CD4-positive, alpha-beta memory T cell (primary cell): ENCODE results near the gene KDM3A. TPM values are rescaled to one million over a fixed set of nuclear protein-coding genes. Genes with fewer than 3 reads are reported as not detected.
"Not testable (repeated sequence)": the region's sequence is repeated elsewhere in the genome, so short reads cannot be mapped to it uniquely, and the experiment has no call there.

Source experiments
- CTCF ChIA-PET: fragments of 350-600 bp; sonication (Branson Sonifier 250); formaldehyde crosslinking; loops from one replicate; lab custom pipeline; 2021; ENCODE audit warnings: inconsistent platforms; ENCODE audit not compliant: partially characterized antibody; lab: Charles Lee
- POLR2A ChIA-PET: fragments of 350-600 bp; sonication (Branson Sonifier 250); formaldehyde crosslinking; loops from one replicate; lab custom pipeline; 2021; ENCODE audit not compliant: partially characterized antibody; lab: Charles Lee
- DNase-seq, 5 donors: peaks; one replicate each; pipeline versions ENCODE4 v3.0.0 to v3.0.0-alpha.2; 2020 to 2022; ENCODE audit warnings: mixed read lengths in 1 of 5
- H3K27ac ChIP-seq: one replicate; pipeline ENCODE4 v1.7.0; 2013; ENCODE audit warnings: low read depth, low read length
- H3K27me3 ChIP-seq: 2 replicates; pipeline ENCODE4 v1.7.0; 2013; ENCODE audit warnings: mild to moderate bottlenecking, low read length, moderate library complexity; ENCODE audit not compliant: insufficient read depth
- H3K36me3 ChIP-seq: 2 replicates; pipeline ENCODE4 v1.7.0; 2013; ENCODE audit warnings: mild to moderate bottlenecking, low read length, moderate library complexity; ENCODE audit not compliant: insufficient read depth
- H3K4me1 ChIP-seq: 2 replicates; pipeline ENCODE4 v1.7.0; 2013; ENCODE audit warnings: mild to moderate bottlenecking, low read length, moderate library complexity; ENCODE audit not compliant: insufficient read depth
- H3K4me3 ChIP-seq, 2 donors: one replicate each; pipeline ENCODE4 v1.7.0; 2013; ENCODE audit warnings: low read length in 2 of 2, mild to moderate bottlenecking in 1 of 2
- H3K9me3 ChIP-seq, 2 donors: one replicate each; pipeline ENCODE4 v1.7.0; 2013; ENCODE audit warnings: low read length in 2 of 2, control low read depth in 1 of 2; ENCODE audit not compliant: control insufficient read depth in 1 of 2
- H3K27ac Mint-ChIP-seq, 7 donors: one replicate each; pipeline ENCODE4 v1.8.0; 2020 to 2021; ENCODE audit warnings: mixed read lengths in 7 of 7, mild to moderate bottlenecking in 6 of 7, inconsistent platforms in 3 of 7, moderate library complexity in 3 of 7
- H3K27me3 Mint-ChIP-seq, 2 donors: one replicate each; pipeline ENCODE4 v1.8.0; 2020 to 2021; ENCODE audit warnings: mixed read lengths in 2 of 2
- H3K36me3 Mint-ChIP-seq, 2 donors: one replicate each; pipeline ENCODE4 v1.8.0; 2020 to 2021; ENCODE audit warnings: mixed read lengths in 2 of 2, inconsistent platforms in 1 of 2, mild to moderate bottlenecking in 1 of 2
- H3K4me1 Mint-ChIP-seq, 4 donors: one replicate each; pipeline ENCODE4 v1.8.0; 2020 to 2021; ENCODE audit warnings: mixed read lengths in 4 of 4, mild to moderate bottlenecking in 1 of 4
- H3K4me3 Mint-ChIP-seq, 8 donors: one replicate each; pipeline ENCODE4 v1.8.0; 2020 to 2021; ENCODE audit warnings: mixed read lengths in 8 of 8, mild to moderate bottlenecking in 7 of 8, moderate library complexity in 6 of 8, inconsistent platforms in 3 of 8
- H3K9me3 Mint-ChIP-seq, 8 donors: one replicate each; pipeline ENCODE4 v1.8.0; 2020 to 2021; ENCODE audit warnings: mixed read lengths in 8 of 8, mild to moderate bottlenecking in 5 of 8, inconsistent platforms in 3 of 8, moderate library complexity in 1 of 8
- intact Hi-C: fragments of 100-400 bp; cut with micrococcal nuclease; formaldehyde crosslinking; loops from one replicate; pipeline ENCODE4 v1.15.1; 2023
- polyA plus RNA-seq, 2 donors: library from polyadenylated mRNA; unstranded; fragments of 300-500 nt; fragmentation: Illumina TruSeq; gene quantifications; one replicate each; pipeline ENCODE4 v1.2.3, GENCODE V29; 2021
- total RNA-seq, 2 experiments: library from RNA; stranded (reverse); gene quantifications; one replicate each; pipeline ENCODE4 v1.2.3, GENCODE V29; 2021

KDM3A gene
- total and polyA plus RNA-seq, 4 experiments from 2014 or later: 17.2 to 164 (median 99.1) TPM

- CTCF ChIA-PET, H3K27ac ChIP-seq, DNase-seq, H3K9me3 ChIP-seq, H3K4me1 ChIP-seq, H3K27me3 Mint-ChIP-seq, intact Hi-C loops, H3K27me3 ChIP-seq, H3K4me3 ChIP-seq, H3K4me3 Mint-ChIP-seq: not testable (repeated sequence)
- Mint-ChIP-seq H3K9me3 (peaks cover 0 to 30% (median 23%) of the 10 kb centered on the region in 8 donors), H3K4me1 (peaks cover 10 to 26% (median 12%) of the 10 kb centered on the region in 4 donors), H3K27ac (peak overlapping the region in 3 of 7 donors; percentile 18 to 73 (median 25)), H3K36me3 (peaks cover 89 to 90% of the 10 kb centered on the region in 2 donors)
- peaks cover 35% of the 10 kb centered on the region for H3K36me3 ChIP-seq
- POLR2A ChIA-PET: interaction anchor here (1.1 kb wide), 1 partner anchor 8 kb away, joined by 4 read pairs; no protein-coding TSS in a partner anchor
Measured at GRCh38 chr2:86496391-86496790, 55.2 kb downstream of the KDM3A start.

GRCh38 chr2:86498468-86499260 lies 57.5 kb downstream of the KDM3A start:
- H3K27ac Mint-ChIP-seq: peak overlapping the region in 1 of 7 donors; percentile 22

GRCh38 chr2:86499326-86499725 lies 58.2 kb downstream of the KDM3A start:
- CTCF ChIA-PET: interaction anchor here (1.2 kb wide), 1 partner anchor 12 kb away, joined by 4 read pairs; no protein-coding TSS in a partner anchor
- H3K4me3 Mint-ChIP-seq: no peak overlapping the region

More at GRCh38 chr2:86498468-86499260, 57.5 kb downstream of the KDM3A start:
- H3K4me1 Mint-ChIP-seq: peaks cover 10 to 22% (median 13%) of the 10 kb centered on the region in 4 donors
- no peaks in the 10 kb centered on the region for H3K27me3 ChIP-seq
- no peak overlapping the region for H3K4me3 Mint-ChIP-seq
- H3K27me3 Mint-ChIP-seq: no peaks in the 10 kb centered on the region
- no peak overlapping the region for H3K4me3 ChIP-seq
- no peaks in the 10 kb centered on the region for H3K4me1 ChIP-seq
- intact Hi-C loops: no loop called here
- H3K36me3 ChIP-seq: peaks cover 19% of the 10 kb centered on the region
- no peak overlapping the region for H3K27ac ChIP-seq
- peaks cover 0 to 6% of the 10 kb centered on the region in 2 donors for H3K9me3 ChIP-seq
- DNase-seq: no peak
- peaks cover 0 to 38% (median 27%) of the 10 kb centered on the region in 8 donors for H3K9me3 Mint-ChIP-seq
- H3K36me3 Mint-ChIP-seq: peaks cover 93 to 97% of the 10 kb centered on the region in 2 donors
- CTCF ChIA-PET: interaction anchor here (0.7 to 1.2 kb wide), 2 partner anchors 11 to 176 kb away, joined by 3 to 4 read pairs; no protein-coding TSS in a partner anchor
- POLR2A ChIA-PET: interaction anchor here (1.1 kb wide), 1 partner anchor 56 kb away, joined by 3 read pairs; no protein-coding TSS in a partner anchor

GRCh38 chr2:86500325-86501083 lies 59.3 kb downstream of the KDM3A start:
- Mint-ChIP-seq H3K27ac (peak overlapping the region in 1 of 7 donors; percentile 41), H3K4me1 (peaks cover 5 to 10% (median 7%) of the 10 kb centered on the region in 4 donors), H3K36me3 (peaks cover 93 to 97% of the 10 kb centered on the region in 2 donors), H3K9me3 (peaks cover 0 to 38% (median 27%) of the 10 kb centered on the region in 8 donors), H3K27me3 (no peaks in the 10 kb centered on the region), H3K4me3 (no peak overlapping the region)
- peaks cover 0 to 6% of the 10 kb centered on the region in 2 donors for H3K9me3 ChIP-seq
- intact Hi-C loops: no loop called here
- no peak for DNase-seq
- no peak overlapping the region for H3K4me3 ChIP-seq
- no peak overlapping the region for H3K27ac ChIP-seq
- H3K4me1 ChIP-seq: no peaks in the 10 kb centered on the region
- ChIA-PET POLR2A (interaction anchor here (1.0 kb wide), 1 partner anchor 8 kb away, joined by 3 read pairs; no protein-coding TSS in a partner anchor), CTCF (no interaction called here)
- H3K27me3 ChIP-seq: no peaks in the 10 kb centered on the region
- H3K36me3 ChIP-seq: peaks cover 32% of the 10 kb centered on the region

More at GRCh38 chr2:86499326-86499725, 58.2 kb downstream of the KDM3A start:
- Mint-ChIP-seq H3K9me3 (peaks cover 0 to 38% (median 27%) of the 10 kb centered on the region in 8 donors), H3K27me3 (no peaks in the 10 kb centered on the region), H3K27ac (peak overlapping the region in 3 of 7 donors; percentile 18 to 32 (median 30)), H3K4me1 (peaks cover 9 to 18% (median 10%) of the 10 kb centered on the region in 4 donors), H3K36me3 (peaks cover 92 to 97% of the 10 kb centered on the region in 2 donors)
- Histone ChIP-seq H3K9me3 (peaks cover 0 to 6% of the 10 kb centered on the region in 2 donors), H3K27ac (no peak overlapping the region), H3K27me3 (no peaks in the 10 kb centered on the region), H3K36me3 (peaks cover 21% of the 10 kb centered on the region), H3K4me3 (no peak overlapping the region), H3K4me1 (no peaks in the 10 kb centered on the region)
- no peak for DNase-seq
- intact Hi-C loops: no loop called here
- POLR2A ChIA-PET: interaction anchor here (1.1 kb wide), 1 partner anchor 57 kb away, joined by 3 read pairs; no protein-coding TSS in a partner anchor

GRCh38 chr2:86507600-86507999 lies 66.4 kb downstream of the KDM3A start:
- Histone ChIP-seq H3K36me3 (peaks cover 44% of the 10 kb centered on the region), H3K9me3 (no peaks in the 10 kb centered on the region), H3K27me3 (no peaks in the 10 kb centered on the region), H3K4me3 (no peak overlapping the region), H3K27ac (no peak overlapping the region), H3K4me1 (no peaks in the 10 kb centered on the region)
- peaks cover 4 to 11% (median 6%) of the 10 kb centered on the region in 4 donors for H3K4me1 Mint-ChIP-seq
- ChIA-PET POLR2A (no interaction called here), CTCF (no interaction called here)
- peak overlapping the region in 1 of 7 donors; percentile 36 for H3K27ac Mint-ChIP-seq
- H3K4me3 Mint-ChIP-seq: no peak overlapping the region
- DNase-seq: no peak
- H3K9me3 Mint-ChIP-seq: peaks cover 0 to 6% (median 0%) of the 10 kb centered on the region in 8 donors
- no peaks in the 10 kb centered on the region for H3K27me3 Mint-ChIP-seq
- peaks cover 70 to 77% of the 10 kb centered on the region in 2 donors for H3K36me3 Mint-ChIP-seq
- intact Hi-C loops: no loop called here

- ChIA-PET POLR2A (no interaction called here), CTCF (interaction anchor here (1.1 kb wide), 1 partner anchor 8 kb away, joined by 3 read pairs; no protein-coding TSS in a partner anchor)
- Histone ChIP-seq H3K4me3 (no peak overlapping the region), H3K27me3 (no peaks in the 10 kb centered on the region), H3K4me1 (no peaks in the 10 kb centered on the region), H3K36me3 (peaks cover 31% of the 10 kb centered on the region), H3K9me3 (no peaks in the 10 kb centered on the region), H3K27ac (no peak overlapping the region)
- H3K9me3 Mint-ChIP-seq: no peaks in the 10 kb centered on the region
- H3K27ac Mint-ChIP-seq: peak overlapping the region in 3 of 7 donors; percentile 14 to 76 (median 36)
- no peaks in the 10 kb centered on the region for H3K27me3 Mint-ChIP-seq
- peaks cover 5 to 19% (median 10%) of the 10 kb centered on the region in 4 donors for H3K4me1 Mint-ChIP-seq
- H3K36me3 Mint-ChIP-seq: peaks cover 43 to 51% of the 10 kb centered on the region in 2 donors
- DNase-seq: no peak
- intact Hi-C loops: loop anchor here (10.0 kb wide), 1 partner anchor 254 kb away; no protein-coding TSS in a partner anchor
- H3K4me3 Mint-ChIP-seq: no peak overlapping the region
Measured at GRCh38 chr2:86510436-86510933, 69.3 kb downstream of the KDM3A start.
